Breast epithelium (tissue), 3 donors: Measurements from ENCODE around the gene SRMS.

ENCODE experiments used
- CTCF ChIP-seq, 3 donors: fragments of 450-650 bp; IDR thresholded peaks; one replicate each; pipeline ENCODE4 v1.5.1; 2016 to 2017; ENCODE audit warnings: antibody characterized with exemption in 3 of 3, mild to moderate bottlenecking in 3 of 3, moderate library complexity in 3 of 3
- POLR2A ChIP-seq: fragments of 450-650 bp; IDR thresholded peaks from one replicate; pipeline ENCODE4 v1.6.1; 2016; ENCODE audit warnings: antibody characterized with exemption, mild to moderate bottlenecking, moderate library complexity

GRCh38 chr20:63563225-63563935 is 15.8 kb upstream of the SRMS start:
- TF ChIP-seq POLR2A = no peak
- TF ChIP-seq CTCF (IDR thresholded peaks at IDR 0.05) = no peak
